ENCODE results near the gene CENPH.

- TF ChIP-seq CTCF (IDR thresholded peaks at IDR 0.05) = no peak
- TF ChIP-seq POLR2A (IDR thresholded peaks at IDR 0.05) = no peak
Observed at GRCh38 chr5:69245031-69245430, 55.6 kb downstream of the CENPH start.

All from thyroid gland (tissue), 4 donors.